ENCODE results near the gene LSG1.
A peak's percentile ranks its signal among the peaks of the same experiment; 100 is the strongest.

Gene LSG1

GRCh38 chr3:194671900-194672808, at the start of gene LSG1:
TSS of gene LSG1 (minus strand) at chr3:194672191. CDS start at chr3:194672162, 29 bp downstream.
- peak; percentile 88 for DNase-seq (ENCODE audit: low read depth)

GRCh38 chr3:194720048-194720447, 48.1 kb upstream of the LSG1 start:
- DNase-seq (ENCODE audit: low read depth) = no peak

GRCh38 chr3:194718079-194718478, 46.1 kb upstream of the LSG1 start:
- DNase-seq (ENCODE audit: low read depth) = no peak

- DNase-seq (ENCODE audit: low read depth) = no peak
Measured at GRCh38 chr3:194715022-194715800, 43.2 kb upstream of the LSG1 start.

GRCh38 chr3:194714564-194714963, 42.6 kb upstream of the LSG1 start:
- DNase-seq (ENCODE audit: low read depth) = no peak

- no peak for DNase-seq (ENCODE audit: low read depth)
Measured at GRCh38 chr3:194714137-194714455, 42.1 kb upstream of the LSG1 start.

- DNase-seq (ENCODE audit: low read depth) = no peak
Measured at GRCh38 chr3:194713299-194714136, 41.5 kb upstream of the LSG1 start.

- DNase-seq (ENCODE audit: low read depth) = peak; percentile 94
Measured at GRCh38 chr3:194711913-194712312, 39.9 kb upstream of the LSG1 start.

- DNase-seq (ENCODE audit: low read depth) = no peak
Measured at GRCh38 chr3:194711286-194711685, 39.3 kb upstream of the LSG1 start.

GRCh38 chr3:194707147-194707540, 35.2 kb upstream of the LSG1 start:
- no peak for DNase-seq (ENCODE audit: low read depth)

- no peak for DNase-seq (ENCODE audit: low read depth)
Measured at GRCh38 chr3:194705761-194706160, 33.8 kb upstream of the LSG1 start.

- no peak for DNase-seq (ENCODE audit: low read depth)
Measured at GRCh38 chr3:194705227-194705626, 33.2 kb upstream of the LSG1 start.

- DNase-seq (ENCODE audit: low read depth) = no peak
Measured at GRCh38 chr3:194702545-194702944, 30.6 kb upstream of the LSG1 start.

- DNase-seq (ENCODE audit: low read depth) = no peak
Measured at GRCh38 chr3:194696702-194697101, 24.7 kb upstream of the LSG1 start.

GRCh38 chr3:194691481-194692283, 19.7 kb upstream of the LSG1 start:
- no peak for DNase-seq (ENCODE audit: low read depth)

GRCh38 chr3:194690501-194691372, 18.7 kb upstream of the LSG1 start:
- no peak for DNase-seq (ENCODE audit: low read depth)

GRCh38 chr3:194689493-194689944, 17.5 kb upstream of the LSG1 start:
- DNase-seq (ENCODE audit: low read depth) = no peak

- DNase-seq (ENCODE audit: low read depth) = no peak
Measured at GRCh38 chr3:194688946-194689345, 17.0 kb upstream of the LSG1 start.

GRCh38 chr3:194688200-194688740, 16.3 kb upstream of the LSG1 start:
- DNase-seq (ENCODE audit: low read depth) = no peak

GRCh38 chr3:194687638-194688199, 15.7 kb upstream of the LSG1 start:
- no peak for DNase-seq (ENCODE audit: low read depth)

Measured in non-pigmented ciliary epithelial cell (primary cell).